ENCODE data around the gene HJURP.

GRCh38 chr2:233792720-233793119, 61.6 kb downstream of the HJURP start:
- no peak for TF ChIP-seq CTCF (conservative IDR thresholded peaks at IDR 0.05 in 1 of 2, IDR thresholded peaks at IDR 0.05 in 1 of 2; ENCODE audit: extremely low read depth in 1 of 2, insufficient read depth in 1 of 2, low read depth in 1 of 2, low read length in 2 of 2)
- TF ChIP-seq EZH2 (IDR thresholded peaks at IDR 0.05; ENCODE audit: borderline replicate concordance, low read length), result no peak

Measured in mammary epithelial cell (primary cell).